GM12891 (cell line): Measurements from ENCODE around the gene CBLB.

Experiments
- DNase-seq: peaks from one replicate; pipeline ENCODE4 v3.0.0; 2011; ENCODE audit warnings: low spot score; ENCODE audit not compliant: insufficient read length
- FAIRE-seq: peaks from 2 replicates; lab custom pipeline; 2011; peaks lifted over from hg19 to GRCh38; lab: Jason Lieb, UNC
- PAX5 ChIP-seq: IDR thresholded peaks from 2 replicates; pipeline ENCODE4 v1.6.1; 2011; ENCODE audit warnings: low read length, moderate library complexity, mild to moderate bottlenecking; ENCODE audit not compliant: insufficient read depth, severe bottlenecking
- POLR2A ChIP-seq: IDR thresholded peaks from 2 replicates; pipeline ENCODE4 v1.6.1; 2011; ENCODE audit warnings: low read depth, low read length, control low read depth
- POLR2AphosphoS5 ChIP-seq: IDR thresholded peaks from 2 replicates; pipeline ENCODE4 v1.6.1; 2011; ENCODE audit warnings: low read depth, low read length, control low read depth
- POU2F2 ChIP-seq: IDR thresholded peaks from 2 replicates; pipeline ENCODE4 v1.6.1; 2011; ENCODE audit warnings: low read depth, mild to moderate bottlenecking, control low read depth, low read length, moderate library complexity
- SPI1 ChIP-seq: IDR thresholded peaks from 2 replicates; pipeline ENCODE4 v1.6.1; 2011; ENCODE audit warnings: low read depth, low read length, control low read depth
- TAF1 ChIP-seq: IDR thresholded peaks from 2 replicates; pipeline ENCODE4 v1.6.1; 2011; ENCODE audit warnings: low read depth, low read length, control low read depth

Gene CBLB

GRCh38 chr3:105610473-105610872 lies 258.3 kb downstream of the CBLB start:
- no peak for FAIRE-seq
- TF ChIP-seq TAF1, result no peak
- no peak for TF ChIP-seq POLR2AphosphoS5
- TF ChIP-seq POLR2A, result no peak
- no peak for TF ChIP-seq POU2F2
- no peak for TF ChIP-seq PAX5

GRCh38 chr3:105608623-105609022 lies 260.2 kb downstream of the CBLB start:
- DNase-seq (no peak), FAIRE-seq (no peak)
- no peak for TF ChIP-seq PAX5
- TF ChIP-seq SPI1, result no peak
- no peak for TF ChIP-seq POU2F2
- TF ChIP-seq POLR2A, result no peak
- no peak for TF ChIP-seq POLR2AphosphoS5
- TF ChIP-seq TAF1, result no peak

More at GRCh38 chr3:105610473-105610872, 258.3 kb downstream of the CBLB start:
- no peak for DNase-seq

GRCh38 chr3:105606016-105606415 lies 262.8 kb downstream of the CBLB start:
- DNase-seq (no peak), FAIRE-seq (no peak)
- TF ChIP-seq POU2F2, result no peak
- no peak for TF ChIP-seq PAX5
- TF ChIP-seq TAF1, result no peak
- no peak for TF ChIP-seq SPI1
- TF ChIP-seq POLR2A, result no peak
- no peak for TF ChIP-seq POLR2AphosphoS5
